ENCODE results near the gene NUP93. TPM values are rescaled to one million over a fixed set of nuclear protein-coding genes. Genes with fewer than 3 reads are reported as not detected.
A peak's percentile ranks its signal among the peaks of the same experiment; 100 is the strongest.

Gene NUP93
- total RNA-seq, 3 donors from 2014 or later = 31.0 to 45.6 (median 40.8) TPM

DNA sequence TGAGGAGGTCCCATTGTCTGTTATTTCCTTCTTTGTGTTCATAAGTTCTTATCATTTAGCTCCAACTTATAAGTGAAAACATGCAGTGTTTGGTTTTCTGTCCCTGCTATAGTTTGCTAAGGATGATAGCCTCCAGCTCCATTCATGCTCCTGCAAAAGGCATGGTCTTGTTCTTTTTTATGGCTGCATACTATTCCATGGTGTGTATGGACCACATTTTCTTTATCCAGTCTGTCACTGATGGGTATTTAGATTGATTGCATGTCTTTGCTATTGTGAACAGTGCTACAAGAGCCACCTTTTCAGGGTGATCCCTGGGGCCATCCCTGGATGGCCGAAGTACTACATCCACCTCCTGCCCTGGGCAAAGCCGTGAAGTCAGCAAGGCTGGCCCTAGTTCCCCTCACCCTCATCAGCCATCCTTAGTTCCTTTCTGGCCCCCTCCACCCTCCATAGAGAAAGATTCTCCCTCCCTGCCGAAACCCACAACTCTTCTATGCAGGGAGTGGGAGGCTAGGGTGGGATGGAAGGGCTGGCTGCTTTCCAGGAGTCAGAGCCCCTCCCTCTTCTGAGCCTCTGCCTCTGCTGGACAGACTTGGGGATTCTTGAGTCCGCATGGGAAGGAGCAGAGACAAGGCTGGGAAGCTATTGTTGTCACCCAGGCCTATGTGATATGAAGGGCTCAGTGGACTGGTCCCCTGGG lies 39.4 kb upstream of the NUP93 start:
- intact Hi-C loops (cut with DNase I, micrococcal nuclease) = no loop called here
- DNase-seq (no peak), ATAC-seq (no peak)
- TF ChIP-seq, protein P1, sequence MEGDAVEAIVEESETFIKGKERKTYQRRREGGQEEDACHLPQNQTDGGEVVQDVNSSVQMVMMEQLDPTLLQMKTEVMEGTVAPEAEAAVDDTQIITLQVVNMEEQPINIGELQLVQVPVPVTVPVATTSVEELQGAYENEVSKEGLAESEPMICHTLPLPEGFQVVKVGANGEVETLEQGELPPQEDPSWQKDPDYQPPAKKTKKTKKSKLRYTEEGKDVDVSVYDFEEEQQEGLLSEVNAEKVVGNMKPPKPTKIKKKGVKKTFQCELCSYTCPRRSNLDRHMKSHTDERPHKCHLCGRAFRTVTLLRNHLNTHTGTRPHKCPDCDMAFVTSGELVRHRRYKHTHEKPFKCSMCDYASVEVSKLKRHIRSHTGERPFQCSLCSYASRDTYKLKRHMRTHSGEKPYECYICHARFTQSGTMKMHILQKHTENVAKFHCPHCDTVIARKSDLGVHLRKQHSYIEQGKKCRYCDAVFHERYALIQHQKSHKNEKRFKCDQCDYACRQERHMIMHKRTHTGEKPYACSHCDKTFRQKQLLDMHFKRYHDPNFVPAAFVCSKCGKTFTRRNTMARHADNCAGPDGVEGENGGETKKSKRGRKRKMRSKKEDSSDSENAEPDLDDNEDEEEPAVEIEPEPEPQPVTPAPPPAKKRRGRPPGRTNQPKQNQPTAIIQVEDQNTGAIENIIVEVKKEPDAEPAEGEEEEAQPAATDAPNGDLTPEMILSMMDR (IDR thresholded peaks at IDR 0.05) = no peak
- H3K4me3 ChIP-seq = no peak overlapping the region
- H3K36me3 ChIP-seq (ENCODE audit: low read depth) = no peaks in the 10 kb centered on the region
- no peaks in the 10 kb centered on the region for H3K9me3 ChIP-seq
- no peaks in the 10 kb centered on the region for H3K4me1 ChIP-seq (ENCODE audit: low read depth)

DNA sequence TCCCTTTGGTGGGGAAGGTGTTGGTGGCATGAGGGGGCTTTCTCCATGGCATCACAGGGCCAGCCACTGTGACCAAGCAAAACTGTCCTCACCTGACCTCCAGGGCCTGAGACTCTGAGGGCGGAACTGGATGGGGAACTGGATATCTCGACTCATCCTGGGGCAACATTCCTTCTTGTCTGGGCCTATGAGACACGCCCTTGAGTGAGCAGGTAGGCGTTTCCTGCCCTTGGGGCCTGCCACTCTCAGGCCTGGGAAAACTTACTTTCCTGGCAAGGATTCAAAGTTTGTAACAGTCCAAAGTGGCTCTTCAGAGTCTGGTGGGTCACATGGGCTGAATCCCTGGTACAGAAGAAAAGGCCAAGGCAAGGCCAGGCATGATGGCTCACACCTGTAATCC lies 38.0 kb upstream of the NUP93 start:
- peak; percentile 93 for ATAC-seq
- DNase-seq = peak in 2 of 3 donors; percentile 53 to 62
- Histone ChIP-seq H3K36me3 (ENCODE audit: low read depth) (no peaks in the 10 kb centered on the region), H3K9me3 (no peaks in the 10 kb centered on the region), H3K4me3 (no peak overlapping the region), H3K4me1 (ENCODE audit: low read depth) (no peaks in the 10 kb centered on the region)
- TF ChIP-seq, protein P1 (IDR thresholded peaks at IDR 0.05) = no peak
- intact Hi-C loops (cut with DNase I, micrococcal nuclease) = no loop called here

DNA sequence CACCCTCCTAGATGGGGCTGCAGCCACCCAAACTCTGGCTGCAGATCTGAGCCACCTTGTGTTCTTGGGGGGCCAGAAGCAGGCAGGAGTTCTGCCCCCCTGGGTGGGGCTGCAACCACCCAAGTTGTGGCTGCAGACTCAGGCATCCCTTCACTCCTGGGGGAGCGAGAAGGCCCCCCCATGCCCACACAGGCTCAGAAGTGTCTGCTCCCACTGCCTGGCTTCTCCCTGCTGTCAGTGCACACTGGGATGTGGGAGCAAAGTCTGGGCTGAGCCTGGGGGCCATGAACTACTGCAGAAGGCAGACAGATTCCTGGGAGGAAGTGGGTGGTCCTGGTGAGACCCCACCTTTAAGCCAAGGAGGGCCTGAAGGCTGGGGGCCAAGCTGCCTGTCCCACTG lies 34.7 kb upstream of the NUP93 start:
- intact Hi-C loops (cut with DNase I, micrococcal nuclease) = no loop called here
- no peak for DNase-seq
- Histone ChIP-seq H3K4me1 (ENCODE audit: low read depth) (no peaks in the 10 kb centered on the region), H3K4me3 (no peak overlapping the region), H3K36me3 (ENCODE audit: low read depth) (no peaks in the 10 kb centered on the region), H3K9me3 (no peaks in the 10 kb centered on the region)
- ATAC-seq = no peak
- TF ChIP-seq, protein P1 (IDR thresholded peaks at IDR 0.05) = no peak

DNA sequence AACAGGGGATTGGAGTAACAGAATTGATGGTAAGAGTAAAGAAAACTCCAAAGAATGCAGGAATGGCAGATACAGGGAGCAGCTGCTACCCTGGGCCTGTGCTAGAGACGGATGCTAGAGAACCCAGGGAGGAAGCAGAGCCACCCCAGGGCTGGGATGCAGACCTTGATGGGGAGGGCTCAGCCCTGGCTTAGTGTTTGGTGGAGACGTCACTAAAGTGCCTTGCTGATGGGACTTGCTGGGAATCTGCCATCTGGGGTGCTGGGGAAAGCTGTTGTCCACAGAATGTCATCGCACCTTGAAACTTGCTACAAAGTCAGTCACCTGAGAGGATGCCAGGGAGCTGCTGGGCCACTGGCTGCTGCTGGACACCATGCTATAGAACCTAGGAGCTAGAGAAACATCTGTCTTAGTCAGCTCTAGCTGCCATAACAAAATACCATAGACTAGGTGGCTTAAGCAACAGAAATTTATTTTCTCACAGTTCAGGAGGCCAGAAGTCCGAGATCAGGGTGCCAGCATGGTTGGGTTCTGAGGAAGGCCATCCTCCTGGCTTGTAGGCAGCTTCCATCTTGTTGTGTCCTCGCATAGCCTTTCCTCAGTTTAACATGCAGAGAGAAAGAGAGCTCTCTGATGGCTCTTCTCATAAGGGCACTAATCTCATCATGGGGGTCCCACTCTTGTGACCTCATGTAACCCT lies 32.3 kb upstream of the NUP93 start:
- intact Hi-C loops (cut with DNase I, micrococcal nuclease) = no loop called here
- no peaks in the 10 kb centered on the region for H3K9me3 ChIP-seq
- H3K4me3 ChIP-seq = no peak overlapping the region
- DNase-seq (no peak), ATAC-seq (no peak)
- no peaks in the 10 kb centered on the region for H3K4me1 ChIP-seq (ENCODE audit: low read depth)
- TF ChIP-seq, protein P1 (IDR thresholded peaks at IDR 0.05) = no peak
- no peaks in the 10 kb centered on the region for H3K36me3 ChIP-seq (ENCODE audit: low read depth)

DNA sequence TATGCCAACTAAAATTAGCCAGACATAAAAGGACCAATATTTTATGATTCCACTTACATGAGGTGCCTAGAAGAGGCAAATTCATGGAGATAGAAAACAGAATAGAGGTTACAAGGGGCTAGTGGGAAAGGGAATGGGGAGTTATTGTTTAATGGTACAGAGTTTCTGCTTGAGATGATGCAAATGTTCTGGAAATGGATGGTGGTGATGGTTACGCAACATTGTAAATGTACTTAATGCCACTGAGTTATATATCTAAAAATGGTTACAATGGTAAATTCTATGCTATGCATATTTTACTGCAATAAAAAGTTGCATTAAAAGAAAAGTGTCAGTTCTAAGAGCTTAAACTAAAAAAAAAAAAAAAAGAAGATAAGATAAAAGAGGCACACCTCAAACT lies 29.7 kb upstream of the NUP93 start:
- TF ChIP-seq, protein P1 (IDR thresholded peaks at IDR 0.05) = no peak
- ATAC-seq (no peak), DNase-seq (no peak)
- Histone ChIP-seq H3K4me3 (no peak overlapping the region), H3K4me1 (ENCODE audit: low read depth) (no peaks in the 10 kb centered on the region), H3K36me3 (ENCODE audit: low read depth) (no peaks in the 10 kb centered on the region), H3K9me3 (no peaks in the 10 kb centered on the region)
- intact Hi-C loops (cut with DNase I, micrococcal nuclease) = loop anchor here (5.0 kb wide), 1 partner anchor 123 kb away; no protein-coding TSS in a partner anchor
